Measurements from ENCODE around the gene TNNI3K. TPM values are rescaled to one million over a fixed set of nuclear protein-coding genes. Genes with fewer than 3 reads are reported as not detected.

TNNI3K gene
- total RNA-seq, 1 donor from 2014 or later = not detected

DNA sequence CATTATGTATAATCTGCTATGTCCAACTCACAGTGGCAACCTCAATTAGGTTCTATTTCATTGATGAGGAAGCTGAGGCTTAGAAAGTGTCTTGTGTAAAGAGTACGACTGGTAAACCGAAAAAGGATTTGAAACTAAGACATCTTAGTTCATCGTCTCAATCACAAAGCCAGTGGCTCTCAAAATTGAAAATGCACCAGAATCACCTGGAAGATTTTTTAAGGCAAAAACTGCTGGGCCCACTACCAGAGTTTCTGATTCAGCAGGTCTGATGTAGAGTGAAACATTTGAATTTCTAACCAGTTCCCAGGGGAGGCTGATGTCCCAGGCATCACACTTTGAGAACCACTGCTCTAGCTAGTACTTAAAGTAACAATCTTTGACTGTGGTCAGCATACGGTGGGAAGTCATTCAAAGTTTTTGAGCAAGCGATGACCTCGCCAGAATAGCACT, 282.4 kb downstream of the TNNI3K start:
- Mint-ChIP-seq H3K36me3 (ENCODE audit: unreplicated experiment) (peaks cover 4% of the 10 kb centered on the region), H3K4me1 (ENCODE audit: low read depth, unreplicated experiment) (peaks cover 13% of the 10 kb centered on the region), H3K9me3 (ENCODE audit: unreplicated experiment) (peaks cover 4% of the 10 kb centered on the region), H3K4me3 (ENCODE audit: unreplicated experiment) (no peak overlapping the region), H3K27ac (ENCODE audit: unreplicated experiment) (no peak overlapping the region), H3K27me3 (ENCODE audit: unreplicated experiment) (peaks cover 1% of the 10 kb centered on the region)
- no peak for DNase-seq
- TF ChIP-seq, protein P1, sequence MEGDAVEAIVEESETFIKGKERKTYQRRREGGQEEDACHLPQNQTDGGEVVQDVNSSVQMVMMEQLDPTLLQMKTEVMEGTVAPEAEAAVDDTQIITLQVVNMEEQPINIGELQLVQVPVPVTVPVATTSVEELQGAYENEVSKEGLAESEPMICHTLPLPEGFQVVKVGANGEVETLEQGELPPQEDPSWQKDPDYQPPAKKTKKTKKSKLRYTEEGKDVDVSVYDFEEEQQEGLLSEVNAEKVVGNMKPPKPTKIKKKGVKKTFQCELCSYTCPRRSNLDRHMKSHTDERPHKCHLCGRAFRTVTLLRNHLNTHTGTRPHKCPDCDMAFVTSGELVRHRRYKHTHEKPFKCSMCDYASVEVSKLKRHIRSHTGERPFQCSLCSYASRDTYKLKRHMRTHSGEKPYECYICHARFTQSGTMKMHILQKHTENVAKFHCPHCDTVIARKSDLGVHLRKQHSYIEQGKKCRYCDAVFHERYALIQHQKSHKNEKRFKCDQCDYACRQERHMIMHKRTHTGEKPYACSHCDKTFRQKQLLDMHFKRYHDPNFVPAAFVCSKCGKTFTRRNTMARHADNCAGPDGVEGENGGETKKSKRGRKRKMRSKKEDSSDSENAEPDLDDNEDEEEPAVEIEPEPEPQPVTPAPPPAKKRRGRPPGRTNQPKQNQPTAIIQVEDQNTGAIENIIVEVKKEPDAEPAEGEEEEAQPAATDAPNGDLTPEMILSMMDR (IDR thresholded peaks at IDR 0.05; ENCODE audit: partially characterized antibody, unreplicated experiment) = no peak

DNA sequence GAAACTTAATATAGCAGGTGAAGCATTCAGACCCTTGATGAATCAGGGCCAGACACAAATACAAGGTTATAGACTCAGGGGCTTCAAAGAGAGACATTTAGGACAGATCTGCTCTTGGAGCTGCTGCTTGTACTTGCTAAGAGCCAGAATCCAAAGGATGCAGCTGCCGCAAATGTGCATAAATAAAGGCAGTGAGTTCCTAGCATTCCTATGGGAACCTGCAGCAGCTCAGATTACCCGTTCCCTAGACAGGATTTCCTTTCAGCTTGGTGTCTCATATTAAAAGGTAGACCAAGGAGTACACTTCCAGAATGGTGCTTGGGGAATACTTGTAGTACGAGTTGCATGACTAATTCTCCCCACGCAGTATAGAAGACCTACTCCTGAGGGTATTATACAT, 287.0 kb downstream of the TNNI3K start:
- H3K27ac Mint-ChIP-seq (ENCODE audit: unreplicated experiment) = no peak overlapping the region
- H3K9me3 Mint-ChIP-seq (ENCODE audit: unreplicated experiment) = peaks cover 4% of the 10 kb centered on the region
- H3K27me3 Mint-ChIP-seq (ENCODE audit: unreplicated experiment) = peaks cover 1% of the 10 kb centered on the region
- TF ChIP-seq, protein P1 (IDR thresholded peaks at IDR 0.05; ENCODE audit: partially characterized antibody, unreplicated experiment) = no peak
- H3K4me3 Mint-ChIP-seq (ENCODE audit: unreplicated experiment) = peak overlapping the region; percentile 22
- DNase-seq = peak; percentile 31
- H3K4me1 Mint-ChIP-seq (ENCODE audit: low read depth, unreplicated experiment) = peaks cover 24% of the 10 kb centered on the region
- H3K36me3 Mint-ChIP-seq (ENCODE audit: unreplicated experiment) = peaks cover 4% of the 10 kb centered on the region

DNA sequence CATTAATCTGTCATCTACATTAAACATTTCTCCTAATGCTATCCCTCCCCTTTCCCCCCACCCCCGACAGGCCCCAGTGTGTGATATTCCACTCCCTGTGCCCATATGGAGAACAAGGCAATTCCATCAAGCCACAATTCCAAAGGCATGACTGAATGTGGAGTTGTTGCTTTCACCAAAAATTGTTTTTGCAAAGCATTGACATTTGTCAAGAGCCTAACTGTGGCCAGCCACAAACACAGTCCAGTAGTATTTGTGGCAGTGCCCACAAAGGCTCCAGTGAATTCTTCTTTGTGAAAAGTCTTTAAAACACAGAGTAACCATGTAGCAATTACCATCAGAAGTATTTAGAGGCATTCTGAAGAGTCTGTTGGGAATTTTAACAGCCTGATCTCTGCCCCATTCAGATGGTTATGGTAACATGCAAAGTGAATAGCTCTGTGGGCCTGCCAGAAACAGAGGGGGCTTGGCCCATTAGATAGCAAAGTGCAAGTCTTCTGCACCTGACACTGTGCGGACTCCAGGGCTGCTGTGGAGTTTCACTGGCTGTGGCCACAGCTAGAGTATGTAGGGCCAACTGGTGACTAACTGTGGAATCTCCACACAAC, 288.8 kb downstream of the TNNI3K start:
- H3K27ac Mint-ChIP-seq (ENCODE audit: unreplicated experiment) = no peak overlapping the region
- peak; percentile 27 for DNase-seq
- H3K4me1 Mint-ChIP-seq (ENCODE audit: low read depth, unreplicated experiment) = peaks cover 24% of the 10 kb centered on the region

DNA sequence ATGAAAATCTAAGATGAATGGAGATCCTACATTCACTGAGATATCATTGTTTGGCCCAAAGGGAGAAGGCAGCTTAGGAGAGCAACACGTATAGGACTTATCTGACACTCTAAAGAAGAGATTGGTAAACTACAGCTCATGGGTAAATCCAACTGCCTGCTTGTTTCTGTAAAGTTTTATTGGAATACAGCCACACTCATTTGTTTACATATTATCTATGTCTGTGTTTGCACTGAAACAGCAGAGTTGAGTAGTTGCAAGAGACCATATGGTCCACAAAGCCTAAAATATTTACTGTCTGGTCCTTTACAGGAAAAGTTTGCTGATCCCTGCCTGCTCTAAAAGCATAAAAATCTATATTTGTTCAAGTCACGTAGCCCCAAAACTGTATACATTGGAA, 291.5 kb downstream of the TNNI3K start:
- Mint-ChIP-seq H3K27ac (ENCODE audit: unreplicated experiment) (no peak overlapping the region), H3K4me1 (ENCODE audit: low read depth, unreplicated experiment) (peaks cover 30% of the 10 kb centered on the region), H3K4me3 (ENCODE audit: unreplicated experiment) (no peak overlapping the region), H3K27me3 (ENCODE audit: unreplicated experiment) (peaks cover 1% of the 10 kb centered on the region), H3K36me3 (ENCODE audit: unreplicated experiment) (no peaks in the 10 kb centered on the region), H3K9me3 (ENCODE audit: unreplicated experiment) (peaks cover 2% of the 10 kb centered on the region)
- TF ChIP-seq, protein P1 (IDR thresholded peaks at IDR 0.05; ENCODE audit: partially characterized antibody, unreplicated experiment) = no peak
- DNase-seq = no peak

More for the DNA sequence above, 288.8 kb downstream of the TNNI3K start:
- H3K9me3 Mint-ChIP-seq (ENCODE audit: unreplicated experiment) = peaks cover 4% of the 10 kb centered on the region
- no peak overlapping the region for H3K4me3 Mint-ChIP-seq (ENCODE audit: unreplicated experiment)
- TF ChIP-seq, protein P1 (IDR thresholded peaks at IDR 0.05; ENCODE audit: partially characterized antibody, unreplicated experiment) = no peak
- H3K36me3 Mint-ChIP-seq (ENCODE audit: unreplicated experiment) = peaks cover 4% of the 10 kb centered on the region
- H3K27me3 Mint-ChIP-seq (ENCODE audit: unreplicated experiment) = peaks cover 1% of the 10 kb centered on the region

DNA sequence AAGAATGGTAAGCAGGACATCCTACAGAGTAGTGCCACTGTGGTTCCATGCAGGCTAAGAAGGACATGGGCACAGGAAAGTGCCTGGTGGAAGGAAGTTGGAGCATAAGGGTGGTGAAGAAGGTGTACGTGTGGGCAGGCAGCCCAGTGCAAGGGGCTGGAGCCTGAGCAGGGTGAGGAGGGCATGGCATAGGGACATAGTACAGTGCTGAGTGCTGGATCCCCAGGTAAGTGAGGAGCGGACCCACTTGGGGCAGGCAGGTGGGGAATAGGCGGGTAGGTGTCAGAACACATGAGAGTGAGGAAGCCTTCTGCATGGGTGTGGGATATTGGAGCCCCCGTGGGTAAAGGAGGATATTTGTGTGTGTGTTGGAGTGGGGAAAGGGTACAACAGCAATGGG, 292.9 kb downstream of the TNNI3K start:
- Mint-ChIP-seq H3K36me3 (ENCODE audit: unreplicated experiment) (no peaks in the 10 kb centered on the region), H3K4me1 (ENCODE audit: low read depth, unreplicated experiment) (peaks cover 16% of the 10 kb centered on the region), H3K27me3 (ENCODE audit: unreplicated experiment) (no peaks in the 10 kb centered on the region), H3K27ac (ENCODE audit: unreplicated experiment) (no peak overlapping the region), H3K9me3 (ENCODE audit: unreplicated experiment) (peaks cover 2% of the 10 kb centered on the region), H3K4me3 (ENCODE audit: unreplicated experiment) (no peak overlapping the region)
- TF ChIP-seq, protein P1 (IDR thresholded peaks at IDR 0.05; ENCODE audit: partially characterized antibody, unreplicated experiment) = no peak
- no peak for DNase-seq
